H9 (cell line): Measurements from ENCODE around the gene AKIP1. TPM values are rescaled to one million over a fixed set of nuclear protein-coding genes. Genes with fewer than 3 reads are reported as not detected.
"Not testable (repeated sequence)": the region's sequence is repeated elsewhere in the genome, so short reads cannot be mapped to it uniquely, and the experiment has no call there.

Source experiments
- DNase-seq: peaks from one replicate; pipeline ENCODE4 v3.0.0-alpha.2; 2017
- H2AFZ ChIP-seq: one replicate; pipeline ENCODE4 v1.6.1; 2013; ENCODE audit warnings: mild to moderate bottlenecking, low read length, control low read depth, moderate library complexity
- H2AK5ac ChIP-seq: 2 replicates; pipeline ENCODE4 v1.6.1; 2013; ENCODE audit warnings: low read length, control low read depth, mixed read lengths; ENCODE audit not compliant: insufficient read length
- H2BK120ac ChIP-seq: one replicate; pipeline ENCODE4 v1.6.1; 2013; ENCODE audit warnings: low read depth, mild to moderate bottlenecking, low read length, control low read depth, inconsistent platforms; ENCODE audit not compliant: poor library complexity, severe bottlenecking
- H2BK12ac ChIP-seq: 2 replicates; pipeline ENCODE4 v1.6.1; 2013; ENCODE audit warnings: low read length, control low read depth, mixed read lengths, low read depth; ENCODE audit not compliant: insufficient read length
- H2BK15ac ChIP-seq: 2 replicates; pipeline ENCODE4 v1.6.1; 2013; ENCODE audit warnings: low read depth, low read length, control low read depth
- H2BK20ac ChIP-seq: one replicate; pipeline ENCODE4 v1.6.1; 2013; ENCODE audit warnings: low read depth, mild to moderate bottlenecking, low read length, control low read depth, inconsistent platforms; ENCODE audit not compliant: poor library complexity, severe bottlenecking
- H2BK5ac ChIP-seq: 2 replicates; pipeline ENCODE4 v1.6.1; 2013; ENCODE audit warnings: low read length, control low read depth, mixed read lengths; ENCODE audit not compliant: insufficient read length
- H3K14ac ChIP-seq: 2 replicates; pipeline ENCODE4 v1.6.1; 2013; ENCODE audit warnings: low read length, control low read depth; ENCODE audit not compliant: insufficient read depth
- H3K18ac ChIP-seq: 2 replicates; pipeline ENCODE4 v1.6.1; 2013; ENCODE audit warnings: low read depth, mild to moderate bottlenecking, mixed read lengths, low read length, control low read depth; ENCODE audit not compliant: insufficient read length
- H3K23ac ChIP-seq: 2 replicates; pipeline ENCODE4 v1.6.1; 2013; ENCODE audit warnings: low read length, control low read depth, mixed read lengths, low read depth; ENCODE audit not compliant: insufficient read length
- H3K23me2 ChIP-seq: 2 replicates; pipeline ENCODE4 v1.6.1; 2013; ENCODE audit warnings: low read depth, mild to moderate bottlenecking, mixed read lengths, low read length, control low read depth; ENCODE audit not compliant: insufficient read length, poor library complexity, severe bottlenecking
- H3K27ac ChIP-seq: 2 replicates; pipeline ENCODE4 v1.5.1; 2013; ENCODE audit warnings: low read length, control low read depth, mixed read lengths, low read depth; ENCODE audit not compliant: insufficient read length
- H3K27me3 ChIP-seq: 2 replicates; pipeline ENCODE4 v1.6.1; 2013; ENCODE audit warnings: low read length, control low read depth, inconsistent platforms; ENCODE audit not compliant: insufficient read depth
- H3K4ac ChIP-seq: 2 replicates; pipeline ENCODE4 v1.6.1; 2013; ENCODE audit warnings: low read depth, mild to moderate bottlenecking, control low read depth, inconsistent platforms, low read length, moderate library complexity
- H3K4me1 ChIP-seq: 2 replicates; pipeline ENCODE4 v1.6.1; 2013; ENCODE audit warnings: low read length, control low read depth, inconsistent platforms; ENCODE audit not compliant: insufficient read depth
- H3K4me2 ChIP-seq: 2 replicates; pipeline ENCODE4 v1.6.1; 2013; ENCODE audit warnings: low read length, control low read depth, mixed read lengths; ENCODE audit not compliant: insufficient read length, insufficient read depth
- H3K56ac ChIP-seq: 2 replicates; pipeline ENCODE4 v1.6.1; 2013; ENCODE audit warnings: low read depth, mild to moderate bottlenecking, mixed read lengths, low read length, control low read depth; ENCODE audit not compliant: insufficient read length
- H3K79me1 ChIP-seq: 2 replicates; pipeline ENCODE4 v1.6.1; 2013; ENCODE audit warnings: low read depth, mild to moderate bottlenecking, moderate library complexity, low read length, control low read depth, inconsistent platforms; ENCODE audit not compliant: insufficient read depth, poor library complexity, severe bottlenecking
- H3K79me2 ChIP-seq: 2 replicates; pipeline ENCODE4 v1.6.1; 2013; ENCODE audit warnings: low read length, control low read depth, inconsistent platforms; ENCODE audit not compliant: insufficient read depth
- H3K9ac ChIP-seq: 2 replicates; pipeline ENCODE4 v1.6.1; 2013; ENCODE audit warnings: low read length, control low read depth, mixed read lengths; ENCODE audit not compliant: insufficient read length; ENCODE audit errors: extremely low read depth
- H3K9me3 ChIP-seq: one replicate; pipeline ENCODE4 v1.6.1; 2013; ENCODE audit warnings: low read depth, low read length, inconsistent platforms; ENCODE audit not compliant: control insufficient read depth
- H3T11ph ChIP-seq: one replicate; pipeline ENCODE4 v1.6.1; 2013; ENCODE audit warnings: mild to moderate bottlenecking, low read length, control low read depth, inconsistent platforms
- H4K20me1 ChIP-seq: one replicate; pipeline ENCODE4 v1.6.1; 2013; ENCODE audit not compliant: control insufficient read depth, insufficient read length, insufficient read depth
- H4K5ac ChIP-seq: 2 replicates; pipeline ENCODE4 v1.6.1; 2013; ENCODE audit warnings: low read depth, mild to moderate bottlenecking, mixed read lengths, low read length, control low read depth; ENCODE audit not compliant: insufficient read length
- H4K8ac ChIP-seq: replicated peaks from 2 replicates; pipeline ENCODE4 v1.6.1; 2013; ENCODE audit warnings: low read length, control low read depth, mixed read lengths, low read depth; ENCODE audit not compliant: insufficient read length
- H4K91ac ChIP-seq: 2 replicates; pipeline ENCODE4 v1.6.1; 2013; ENCODE audit warnings: low read depth, mild to moderate bottlenecking, moderate library complexity, mixed read lengths, low read length, control low read depth; ENCODE audit not compliant: insufficient read length
- H3K27ac Mint-ChIP-seq, 3 experiments: 2 replicates in 2 of 3; 3 replicates in 1 of 3; pipeline ENCODE4 v1.8.0; 2020 to 2021; ENCODE audit warnings: mixed read lengths in 3 of 3, mild to moderate bottlenecking in 1 of 3, moderate library complexity in 1 of 3
- H3K27me3 Mint-ChIP-seq: 2 replicates; pipeline ENCODE4 v1.8.0; 2021; ENCODE audit warnings: low read depth, mild to moderate bottlenecking, moderate library complexity, mixed read lengths
- H3K36me3 Mint-ChIP-seq, 3 experiments: 2 replicates in 2 of 3; 3 replicates in 1 of 3; pipeline ENCODE4 v1.8.0; 2020 to 2021; ENCODE audit warnings: low read depth in 3 of 3, mixed read lengths in 3 of 3; ENCODE audit not compliant: insufficient read depth in 1 of 3
- H3K4me1 Mint-ChIP-seq, 2 experiments: 2 replicates each; pipeline ENCODE4 v1.8.0; 2020; ENCODE audit warnings: mixed read lengths in 2 of 2
- H3K4me3 Mint-ChIP-seq, 2 experiments: 2 replicates in 1 of 2; 3 replicates in 1 of 2; pipeline ENCODE4 v1.8.0; 2020 to 2021; ENCODE audit warnings: mild to moderate bottlenecking in 2 of 2, mixed read lengths in 2 of 2, moderate library complexity in 1 of 2
- H3K9me3 Mint-ChIP-seq, 2 experiments: 2 replicates in 1 of 2; 3 replicates in 1 of 2; pipeline ENCODE4 v1.8.0; 2020; ENCODE audit warnings: mild to moderate bottlenecking in 2 of 2, mixed read lengths in 2 of 2, moderate library complexity in 1 of 2
- CTCF ChIP-seq: fragments of 200-600 bp; sonication (generic); conservative IDR thresholded peaks from 3 replicates; pipeline ENCODE4 v1.8.0; 2021; ENCODE audit warnings: antibody characterized with exemption, mild to moderate bottlenecking
- WGBS: extraction: QIAGEN DNeasy Blood & Tissue Kit; methylation state at CpG from one replicate; pipeline ENCODE4 v1.1.7; 2013; ENCODE audit warnings: missing lambda C conversion rate, low lambda C conversion rate, mixed read lengths; ENCODE audit not compliant: insufficient read length; ENCODE audit errors: extremely low coverage; 5-methylcytosine and 5-hydroxymethylcytosine counted together
- total RNA-seq: library from RNA; stranded (reverse); gene quantifications from 2 replicates; pipeline ENCODE4 v1.2.1, GENCODE V29; 2021

The AKIP1 gene
- total RNA-seq, 1 experiment from 2014 or later, result 21.0 TPM

- Mint-ChIP-seq H3K9me3 (no peaks in the 10 kb centered on the region), H3K27me3 (peaks cover 1% of the 10 kb centered on the region; the same call in 1 of the 2 replicates), H3K4me1 (peaks cover 12 to 16% of the 10 kb centered on the region in 2 experiments), H3K4me3 (no peak overlapping the region), H3K36me3 (no peaks in the 10 kb centered on the region), H3K27ac (no peak overlapping the region; a peak in 1 of 7 replicates)
- WGBS, result no CpG with 5 or more reads among the region's 14 CpGs
- H3K27me3 ChIP-seq, result no peaks in the 10 kb centered on the region
- H3K79me1 ChIP-seq, result no peaks in the 10 kb centered on the region
- H2BK120ac ChIP-seq, result no peak overlapping the region
- no peak overlapping the region for H2BK15ac ChIP-seq
- no peak overlapping the region for H2AK5ac ChIP-seq
- H4K91ac ChIP-seq, result no peak overlapping the region
- no peak overlapping the region for H3K18ac ChIP-seq
- no peak overlapping the region for H3K9ac ChIP-seq
- H4K20me1 ChIP-seq, result no peaks in the 10 kb centered on the region
- DNase-seq, result no peak
- no peak overlapping the region for H3K4ac ChIP-seq
- H3K27ac ChIP-seq, result no peak overlapping the region
- no peak for TF ChIP-seq CTCF
- no peaks in the 10 kb centered on the region for H3K23me2 ChIP-seq
- H3K9me3 ChIP-seq, result no peaks in the 10 kb centered on the region
- no peak overlapping the region for H2BK5ac ChIP-seq
- H2AFZ ChIP-seq, result no peak overlapping the region
- peaks cover 7% of the 10 kb centered on the region for H3K4me1 ChIP-seq
- no peaks in the 10 kb centered on the region for H3K79me2 ChIP-seq
- no peak overlapping the region for H3K14ac ChIP-seq
- no peak overlapping the region for H3K4me2 ChIP-seq
- no peak overlapping the region for H3K23ac ChIP-seq
- H4K5ac ChIP-seq, result no peak overlapping the region
- H2BK12ac ChIP-seq, result no peak overlapping the region
- no peak overlapping the region for H3T11ph ChIP-seq
- H2BK20ac ChIP-seq, result no peak overlapping the region
- no peak overlapping the region for H4K8ac ChIP-seq
- H3K56ac ChIP-seq, result no peak overlapping the region
These were observed 23.9 kb downstream of the AKIP1 start for GRCh38 chr11:8934742-8935488.

- not testable (repeated sequence) for H4K8ac ChIP-seq, H3K27ac Mint-ChIP-seq, H3K4me3 Mint-ChIP-seq, H4K20me1 ChIP-seq, H3K56ac ChIP-seq, H3K18ac ChIP-seq, H3K9ac ChIP-seq, H3T11ph ChIP-seq, H2AK5ac ChIP-seq, H3K36me3 Mint-ChIP-seq, H3K23me2 ChIP-seq, H3K9me3 Mint-ChIP-seq, H2BK5ac ChIP-seq, DNase-seq, H3K4me2 ChIP-seq, H3K4me1 ChIP-seq, H3K27ac ChIP-seq, H4K91ac ChIP-seq, H3K23ac ChIP-seq, H3K4ac ChIP-seq, H3K9me3 ChIP-seq, H2BK15ac ChIP-seq, H3K79me1 ChIP-seq, H3K27me3 ChIP-seq, H2BK120ac ChIP-seq, H4K5ac ChIP-seq, H2AFZ ChIP-seq, H2BK12ac ChIP-seq, H3K79me2 ChIP-seq, H2BK20ac ChIP-seq, H3K14ac ChIP-seq, H3K27me3 Mint-ChIP-seq
- WGBS, result no CpG with 5 or more reads among the region's 2 CpGs
- peaks cover 12 to 14% of the 10 kb centered on the region in 2 experiments for H3K4me1 Mint-ChIP-seq
These were observed 24.8 kb downstream of the AKIP1 start for GRCh38 chr11:8935789-8936188.
